Heart right ventricle (tissue), 16 donors: ENCODE measurements around the gene MIS18BP1. TPM values are rescaled to one million over a fixed set of nuclear protein-coding genes. Genes with fewer than 3 reads are reported as not detected.

Experiments
- ATAC-seq, 8 donors: fragments of 200-7000 bp; cut with Tn5 transposase; one replicate each; pipeline ENCODE4 v1.9.1; 2020; ENCODE audit warnings: mild to moderate bottlenecking in 8 of 8, moderate library complexity in 8 of 8, moderate number of reproducible peaks in 1 of 8
- DNase-seq, 2 donors: peaks; one replicate each; pipeline ENCODE4 v3.0.0-alpha.2; 2020
- H3K27ac ChIP-seq, 10 donors: fragments of 200-600 bp; sonication (generic) in 2 of 10; one replicate each; pipeline versions ENCODE4 v1.5.0 to v1.8.0; 2020 to 2022; ENCODE audit warnings: mild to moderate bottlenecking in 3 of 10
- H3K27me3 ChIP-seq, 7 donors: fragments of 200-600 bp; one replicate each; pipeline ENCODE4 v1.8.0; 2021 to 2022; ENCODE audit warnings: mild to moderate bottlenecking in 2 of 7
- H3K36me3 ChIP-seq, 9 donors: fragments of 200-600 bp; sonication (generic) in 1 of 9; one replicate each; pipeline versions ENCODE4 v1.5.0 to v1.8.0; 2020 to 2022; ENCODE audit warnings: mild to moderate bottlenecking in 2 of 9
- H3K4me1 ChIP-seq, 9 donors: fragments of 200-600 bp; sonication (generic) in 1 of 9; one replicate each; pipeline versions ENCODE4 v1.5.0 to v1.8.0; 2020 to 2022; ENCODE audit warnings: mild to moderate bottlenecking in 4 of 9
- H3K4me3 ChIP-seq, 10 donors: fragments of 200-600 bp; sonication (generic) in 2 of 10; one replicate each; pipeline versions ENCODE4 v1.5.0 to v1.8.0; 2020 to 2022; ENCODE audit warnings: mild to moderate bottlenecking in 7 of 10, moderate library complexity in 2 of 10
- H3K9me3 ChIP-seq, 11 donors: fragments of 200-600 bp in 10 of 11; sonication (generic) in 2 of 11; one replicate each; pipeline versions ENCODE4 v1.5.0 to v1.8.0; 2013 to 2022; ENCODE audit warnings: mild to moderate bottlenecking in 2 of 11, control low read depth in 1 of 11, moderate library complexity in 1 of 11
- CTCF ChIP-seq, 9 donors: fragments of 200-600 bp; sonication (generic) in 2 of 9; IDR thresholded peaks; one replicate each; pipeline versions ENCODE4 v1.5.0 to v1.8.0; 2021 to 2022; ENCODE audit warnings: antibody characterized with exemption in 9 of 9, mild to moderate bottlenecking in 5 of 9, moderate library complexity in 1 of 9
- whole genome bisulfite sequencing, 2 donors: extraction: QIAGEN DNeasy Blood & Tissue Kit; methylation state at CpG; one replicate each; pipeline ENCODE4 v1.1.7; 2013; ENCODE audit warnings: inconsistent platforms in 1 of 2; 5-methylcytosine and 5-hydroxymethylcytosine counted together
- intact Hi-C, 10 donors: fragments of 100-400 bp; cut with DNase I; formaldehyde crosslinking; loops; one replicate each; pipeline versions ENCODE4 v1.11.1 to v1.14.2; 2022
- polyA plus RNA-seq, 2 donors: library from polyadenylated mRNA; stranded (reverse); fragments of 200-250 nt; gene quantifications; one replicate each; pipeline ENCODE4 v1.2.3, GENCODE V29; 2013
- total RNA-seq, 10 donors: library from RNA; stranded (reverse); fragmentation: NEBNext Ultra II Directional in 3 of 10; extraction: Animal tissue kit (Norgen Biotek cat#: 25700) in 3 of 10; gene quantifications; one replicate each; pipeline versions ENCODE4 v1.2.1 to v1.2.4, GENCODE V29; 2021 to 2023
- donor health status: Arrhythmogenic right ventricular cardiomyopathy.
- donor health status: ischemic (EF 13 %, LVEDD 7.1; RV severe dilation, severe dysfunction).
- donor health status: healthy with polysubstance abuse.
- donor health status: DM: no; HTN: yes; CAD: no.
- donor health status: DM: no; HTN: no; CAD: no.
- donor health status: ischemic (EF 25% LVEDD 6.9; RV normal size, moderate dysfunction).
- donor health status: ischemic (EF 25% LVEDD 5.7; RV mildly dilated, moderate dysfunction).
- donor health status: healthy.
- donor health status: DM: yes; HTN: yes; CAD: no.
- donor health status: Ischemic cardiomyopathy.
- donor health status: ischemic (EF 35%, LVEDD 5.7; RV mildly dilated, moderate dysfunction).
- donor health status: nonischemic (EF 11% LVEDD 7.7; RV severe dilation, severe dysfunction).
- donor health status: DM: yes; HTN: yes; CAD: no.
- donor health status: PGD.
- donor health status: ischemic (EF 29% LVEDD 5.4; RV normal size, mild dysfunction).
- donor health status: nonischemic (EF 23%, LVEDD 6.1; RV moderate dilation, normal function).

The MIS18BP1 gene
- total and polyA plus RNA-seq, 12 donors = 2.4 to 11.2 (median 7.4) TPM

DNA sequence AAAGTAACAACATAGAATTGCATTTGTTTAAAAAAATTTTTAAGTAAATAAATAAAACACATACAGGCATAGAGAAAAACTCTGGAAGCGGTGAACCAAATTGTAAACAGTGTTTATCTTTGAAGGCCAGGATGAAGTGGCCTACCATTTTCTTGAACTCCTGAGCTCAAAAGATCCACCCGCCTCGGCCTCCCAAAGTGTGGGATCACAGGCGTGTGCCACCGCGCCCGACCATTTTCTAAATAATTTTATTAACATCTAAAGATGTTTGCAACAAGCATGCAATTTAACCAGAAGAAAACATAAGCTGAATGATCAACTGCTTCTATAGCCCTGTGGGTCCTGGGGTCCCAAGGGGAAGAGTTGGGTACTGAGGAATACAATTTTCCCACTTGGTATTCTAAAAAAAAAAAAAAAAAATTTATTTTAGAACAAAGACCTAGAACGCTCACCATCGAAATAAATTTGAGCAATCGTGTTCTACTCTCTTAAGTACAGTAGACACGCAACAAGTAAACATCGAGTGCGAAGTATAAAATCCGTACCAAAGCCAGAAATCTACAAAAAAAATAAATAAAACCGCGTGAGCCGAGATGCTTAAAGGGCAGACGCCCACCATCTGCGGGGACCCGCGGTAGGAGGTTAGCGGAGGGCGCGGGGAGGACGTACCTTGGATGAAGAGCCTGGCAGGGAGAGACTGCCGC, 484 bp downstream of the MIS18BP1 start:
- no peaks in the 10 kb centered on the region for H3K27me3 ChIP-seq
- WGBS, 2 donors = 0 to 1% methylated on average over 26 of the region's 26 CpGs
- no peak for TF ChIP-seq CTCF (IDR thresholded peaks at IDR 0.05)
- H3K4me1 ChIP-seq = peaks cover 0 to 54% (median 36%) of the 10 kb centered on the region in 9 donors
- peak overlapping the region; percentile 89 to 97 (median 92) for H3K27ac ChIP-seq
- intact Hi-C loops = loop anchor here in 8 of 10 donors (1.0 to 10.0 kb wide), 7 partner anchors 115 to 355 kb away; partner anchors contain the start of genes FANCM (in 7 of the 8), FKBP3 (in 7 of the 8), KLHL28 (in 3 of the 8) and TOGARAM1 (in 3 of the 8)
- ATAC-seq (no peak), DNase-seq (no peak)
- peak overlapping the region; percentile 54 to 90 (median 76) for H3K4me3 ChIP-seq
- no peaks in the 10 kb centered on the region for H3K36me3 ChIP-seq
- peaks cover 0 to 5% (median 3%) of the 10 kb centered on the region in 11 donors for H3K9me3 ChIP-seq

DNA sequence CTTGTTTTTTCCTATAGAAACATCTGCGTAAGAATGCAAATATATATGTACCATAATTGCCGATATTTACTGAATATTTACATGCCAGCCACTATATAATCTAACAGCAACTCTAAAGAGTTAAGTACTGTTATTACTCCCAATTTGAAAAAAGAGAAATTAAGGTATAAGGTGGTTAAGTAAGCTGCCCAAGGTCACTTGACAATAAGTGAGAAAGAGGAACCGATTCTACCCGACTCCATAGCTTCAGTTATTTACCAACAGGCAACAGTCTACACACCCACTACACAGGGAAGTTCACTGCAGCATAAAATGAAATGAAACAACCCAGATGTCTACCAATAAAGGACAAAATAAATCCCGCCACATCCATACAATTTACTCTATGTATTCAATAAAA, 1.1 kb downstream of the MIS18BP1 start:
- WGBS, 2 donors = 25% methylated on average over 5 of the region's 5 CpGs
- no peak for ATAC-seq
- no peaks in the 10 kb centered on the region for H3K9me3 ChIP-seq
- intact Hi-C loops = loop anchor here in 7 of 10 donors (2.0 to 10.0 kb wide), 6 partner anchors 115 to 355 kb away; partner anchors contain the start of genes FANCM (in 7 of the 7), FKBP3 (in 6 of the 7), KLHL28 (in 3 of the 7) and TOGARAM1 (in 3 of the 7)
- peak overlapping the region in 3 of 10 donors; percentile 18 to 96 (median 93) for H3K27ac ChIP-seq
- H3K4me1 ChIP-seq = peaks cover 0 to 60% (median 36%) of the 10 kb centered on the region in 9 donors
- H3K36me3 ChIP-seq = no peaks in the 10 kb centered on the region
- TF ChIP-seq CTCF (IDR thresholded peaks at IDR 0.05) = no peak
- no peak for DNase-seq
- peak overlapping the region in 9 of 10 donors; percentile 69 to 90 (median 78) for H3K4me3 ChIP-seq
- no peaks in the 10 kb centered on the region for H3K27me3 ChIP-seq

- no peak for TF ChIP-seq CTCF (IDR thresholded peaks at IDR 0.05)
- ATAC-seq (no peak), DNase-seq (no peak)
- Histone ChIP-seq H3K4me3 (peak overlapping the region in 4 of 10 donors; percentile 1 to 25 (median 8)), H3K9me3 (no peaks in the 10 kb centered on the region), H3K4me1 (peaks cover 0 to 71% (median 36%) of the 10 kb centered on the region in 9 donors), H3K27ac (peak overlapping the region in 5 of 10 donors; percentile 12 to 93 (median 53)), H3K36me3 (peaks cover 0 to 1% (median 0%) of the 10 kb centered on the region in 9 donors), H3K27me3 (no peaks in the 10 kb centered on the region)
- 36 to 55% methylated on average over 5 of the region's 5 CpGs for WGBS, 2 donors
- intact Hi-C loops = loop anchor here in 6 of 10 donors (5.0 to 10.0 kb wide), 5 partner anchors 113 to 353 kb away; partner anchors contain the start of genes FANCM (in 4 of the 6), FKBP3 (in 3 of the 6), KLHL28 (in 3 of the 6) and TOGARAM1 (in 3 of the 6)
Observed at GRCh38 chr14:45249856-45250575, 3.0 kb downstream of the MIS18BP1 start.

DNA sequence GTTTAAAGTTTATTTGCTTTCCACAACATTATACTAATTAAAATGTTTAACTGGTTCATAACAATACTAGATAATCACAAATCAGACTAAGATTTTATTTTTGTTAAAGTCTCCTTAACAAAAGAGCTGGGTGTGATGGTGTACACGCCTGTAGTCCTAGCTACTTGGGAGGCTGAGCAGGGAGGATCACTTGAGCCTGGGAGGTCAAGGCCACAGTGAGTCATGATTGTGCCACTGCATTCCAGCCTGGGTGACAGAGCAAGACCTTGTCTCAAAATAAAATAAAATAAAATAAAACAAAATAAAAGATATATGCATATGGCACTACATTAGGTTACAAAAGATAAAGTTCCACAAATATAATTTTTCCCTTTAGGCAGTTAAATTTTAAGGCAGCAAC, 5.6 kb downstream of the MIS18BP1 start:
- no peaks in the 10 kb centered on the region for H3K9me3 ChIP-seq
- intact Hi-C loops = no loop called here
- H3K27ac ChIP-seq = no peak overlapping the region
- DNase-seq (no peak), ATAC-seq (no peak)
- H3K36me3 ChIP-seq = peaks cover 0 to 4% (median 0%) of the 10 kb centered on the region in 9 donors
- TF ChIP-seq CTCF (IDR thresholded peaks at IDR 0.05) = no peak
- peaks cover 0 to 87% (median 26%) of the 10 kb centered on the region in 9 donors for H3K4me1 ChIP-seq
- H3K4me3 ChIP-seq = no peak overlapping the region
- WGBS, 2 donors = 97 to 100% methylated on average over 1 of the region's 1 CpG
- no peaks in the 10 kb centered on the region for H3K27me3 ChIP-seq
